Measurements from ENCODE around the gene DYDC1. TPM values are rescaled to one million over a fixed set of nuclear protein-coding genes. Genes with fewer than 3 reads are reported as not detected.

DYDC1 gene
- polyA plus RNA-seq, 3 donors = not detected

DNA sequence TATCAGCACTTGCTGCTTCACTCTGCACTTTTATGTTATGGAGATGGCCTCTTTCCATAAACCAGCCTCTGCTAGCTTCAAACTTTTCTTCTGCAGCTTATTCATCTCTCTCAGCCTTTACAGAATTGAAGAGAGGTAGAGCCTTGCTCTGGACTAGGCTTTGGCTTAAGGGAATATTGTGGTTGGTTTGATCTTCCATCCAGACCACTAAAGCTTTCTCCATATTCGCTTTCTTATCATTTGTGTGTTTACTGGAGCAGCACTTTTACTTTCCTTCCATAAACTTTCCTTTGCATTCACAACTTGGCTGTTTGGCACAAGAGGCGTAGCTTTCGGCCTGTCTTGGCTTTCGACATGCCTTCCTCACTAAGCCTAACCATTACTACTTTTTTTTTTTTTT lies 23.6 kb upstream of the DYDC1 start:
- peaks cover 0 to 3% of the 10 kb centered on the region in 2 donors for H3K4me1 ChIP-seq (ENCODE audit: control insufficient read depth in 1 of 2, insufficient read depth in 2 of 2, low read length in 2 of 2)
- H3K4me3 ChIP-seq (replicated peaks in 1 of 3; ENCODE audit: low read depth in 2 of 3, low read length in 3 of 3) = no peak overlapping the region
- no peak overlapping the region for H3K27ac ChIP-seq (ENCODE audit: low read depth in 1 of 2, low read length in 2 of 2)
- H3K4me2 ChIP-seq (replicated peaks; ENCODE audit: extremely low read depth, low read length, poor library complexity, severe bottlenecking) = no peak overlapping the region
- Mint-ChIP-seq H3K27ac (no peak overlapping the region), H3K9me3 (no peaks in the 10 kb centered on the region), H3K36me3 (no peaks in the 10 kb centered on the region), H3K27me3 (ENCODE audit: low read depth in 3 of 3) (peaks cover 3 to 7% (median 4%) of the 10 kb centered on the region in 3 donors), H3K4me1 (peaks cover 9% of the 10 kb centered on the region), H3K4me3 (no peak overlapping the region)
- no peaks in the 10 kb centered on the region for H3K36me3 ChIP-seq (replicated peaks in 1 of 2; ENCODE audit: control insufficient read depth in 1 of 2, insufficient read depth in 2 of 2, low read length in 2 of 2)
- H2AFZ ChIP-seq (ENCODE audit: insufficient read depth, low read depth, low read length, poor library complexity, severe bottlenecking) = no peak overlapping the region
- DNase-seq = no peak
- no peaks in the 10 kb centered on the region for H4K20me1 ChIP-seq (ENCODE audit: insufficient read depth, low read length)
- H3K27me3 ChIP-seq (ENCODE audit: control insufficient read depth in 2 of 2, insufficient read depth in 2 of 2, low read length in 2 of 2) = no peaks in the 10 kb centered on the region
- intact Hi-C loops (cut with micrococcal nuclease) = no loop called here
- H3K9me3 ChIP-seq (replicated peaks in 1 of 2; ENCODE audit: control insufficient read depth in 1 of 2, insufficient read depth in 1 of 2, low read length in 2 of 2) = no peaks in the 10 kb centered on the region
- TF ChIP-seq, protein P1, sequence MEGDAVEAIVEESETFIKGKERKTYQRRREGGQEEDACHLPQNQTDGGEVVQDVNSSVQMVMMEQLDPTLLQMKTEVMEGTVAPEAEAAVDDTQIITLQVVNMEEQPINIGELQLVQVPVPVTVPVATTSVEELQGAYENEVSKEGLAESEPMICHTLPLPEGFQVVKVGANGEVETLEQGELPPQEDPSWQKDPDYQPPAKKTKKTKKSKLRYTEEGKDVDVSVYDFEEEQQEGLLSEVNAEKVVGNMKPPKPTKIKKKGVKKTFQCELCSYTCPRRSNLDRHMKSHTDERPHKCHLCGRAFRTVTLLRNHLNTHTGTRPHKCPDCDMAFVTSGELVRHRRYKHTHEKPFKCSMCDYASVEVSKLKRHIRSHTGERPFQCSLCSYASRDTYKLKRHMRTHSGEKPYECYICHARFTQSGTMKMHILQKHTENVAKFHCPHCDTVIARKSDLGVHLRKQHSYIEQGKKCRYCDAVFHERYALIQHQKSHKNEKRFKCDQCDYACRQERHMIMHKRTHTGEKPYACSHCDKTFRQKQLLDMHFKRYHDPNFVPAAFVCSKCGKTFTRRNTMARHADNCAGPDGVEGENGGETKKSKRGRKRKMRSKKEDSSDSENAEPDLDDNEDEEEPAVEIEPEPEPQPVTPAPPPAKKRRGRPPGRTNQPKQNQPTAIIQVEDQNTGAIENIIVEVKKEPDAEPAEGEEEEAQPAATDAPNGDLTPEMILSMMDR (IDR thresholded peaks at IDR 0.05) = no peak
- no peaks in the 10 kb centered on the region for H3K79me2 ChIP-seq (ENCODE audit: insufficient read depth, low read length)
- H3K9ac ChIP-seq (ENCODE audit: insufficient read depth, low read length, poor library complexity, severe bottlenecking) = no peak overlapping the region
- WGBS (ENCODE audit: insufficient coverage) = 80% methylated on average over 1 of the region's 4 CpGs

DNA sequence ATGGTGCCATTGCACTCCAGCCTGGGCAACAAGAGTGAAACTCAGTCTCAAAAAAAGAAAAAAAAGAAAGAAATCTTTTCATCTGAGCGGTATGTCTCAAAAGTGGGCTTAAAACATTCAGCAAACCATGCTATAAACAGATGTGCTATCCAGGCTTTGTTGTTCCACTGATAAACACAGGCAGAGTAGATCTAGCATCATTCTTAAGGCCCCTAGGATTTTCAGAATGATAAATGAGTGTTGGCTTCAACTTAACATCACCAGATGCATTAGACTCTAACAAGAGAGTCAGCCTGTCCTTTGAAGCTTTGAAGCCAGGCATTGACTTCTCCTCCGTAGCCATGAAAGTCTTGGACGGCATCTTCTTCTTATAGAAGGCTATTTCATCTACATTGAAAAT lies 23.1 kb upstream of the DYDC1 start:
- no peak overlapping the region for H3K4me3 ChIP-seq (replicated peaks in 1 of 3; ENCODE audit: low read depth in 2 of 3, low read length in 3 of 3)
- intact Hi-C loops (cut with micrococcal nuclease) = no loop called here
- DNase-seq = no peak
- peaks cover 0 to 3% of the 10 kb centered on the region in 2 donors for H3K4me1 ChIP-seq (ENCODE audit: control insufficient read depth in 1 of 2, insufficient read depth in 2 of 2, low read length in 2 of 2)
- H3K27ac ChIP-seq (ENCODE audit: low read depth in 1 of 2, low read length in 2 of 2) = no peak overlapping the region
- H3K4me2 ChIP-seq (replicated peaks; ENCODE audit: extremely low read depth, low read length, poor library complexity, severe bottlenecking) = no peak overlapping the region
- H3K36me3 ChIP-seq (replicated peaks in 1 of 2; ENCODE audit: control insufficient read depth in 1 of 2, insufficient read depth in 2 of 2, low read length in 2 of 2) = no peaks in the 10 kb centered on the region
- TF ChIP-seq, protein P1 (IDR thresholded peaks at IDR 0.05) = no peak
- Mint-ChIP-seq H3K4me1 (peaks cover 9% of the 10 kb centered on the region), H3K27ac (no peak overlapping the region), H3K27me3 (ENCODE audit: low read depth in 3 of 3) (peaks cover 3 to 7% (median 4%) of the 10 kb centered on the region in 3 donors), H3K4me3 (no peak overlapping the region), H3K9me3 (no peaks in the 10 kb centered on the region), H3K36me3 (no peaks in the 10 kb centered on the region)
- no CpG with 5 or more reads among the region's 3 CpGs for WGBS (ENCODE audit: insufficient coverage)
- no peak overlapping the region for H2AFZ ChIP-seq (ENCODE audit: insufficient read depth, low read depth, low read length, poor library complexity, severe bottlenecking)
- H3K27me3 ChIP-seq (ENCODE audit: control insufficient read depth in 2 of 2, insufficient read depth in 2 of 2, low read length in 2 of 2) = no peaks in the 10 kb centered on the region
- no peaks in the 10 kb centered on the region for H4K20me1 ChIP-seq (ENCODE audit: insufficient read depth, low read length)
- no peaks in the 10 kb centered on the region for H3K79me2 ChIP-seq (ENCODE audit: insufficient read depth, low read length)
- H3K9me3 ChIP-seq (replicated peaks in 1 of 2; ENCODE audit: control insufficient read depth in 1 of 2, insufficient read depth in 1 of 2, low read length in 2 of 2) = no peaks in the 10 kb centered on the region
- H3K9ac ChIP-seq (ENCODE audit: insufficient read depth, low read length, poor library complexity, severe bottlenecking) = no peak overlapping the region
